Astrocyte of the spinal cord (primary cell): ENCODE data around the gene KIAA0753.

Experiments used
- DNase-seq: peaks from one replicate; pipeline ENCODE4 v3.0.0; 2011; ENCODE audit warnings: low read depth, low spot score
- H3K4me3 ChIP-seq: 2 replicates; pipeline ENCODE4 v1.5.1; 2011; ENCODE audit warnings: low read depth, mild to moderate bottlenecking, low read length, moderate library complexity
- in situ Hi-C: cut with HindIII; loops from 2 replicates; pipeline ENCODE4 v1.10.0; 2017; ENCODE audit warnings: low sequenced_read_pairs
- TF ChIP-seq, protein P1 (sequence below): IDR thresholded peaks from 2 replicates; pipeline ENCODE4 v1.5.1; 2012; ENCODE audit warnings: low read depth, mild to moderate bottlenecking, low read length, inconsistent platforms

KIAA0753 gene

DNA sequence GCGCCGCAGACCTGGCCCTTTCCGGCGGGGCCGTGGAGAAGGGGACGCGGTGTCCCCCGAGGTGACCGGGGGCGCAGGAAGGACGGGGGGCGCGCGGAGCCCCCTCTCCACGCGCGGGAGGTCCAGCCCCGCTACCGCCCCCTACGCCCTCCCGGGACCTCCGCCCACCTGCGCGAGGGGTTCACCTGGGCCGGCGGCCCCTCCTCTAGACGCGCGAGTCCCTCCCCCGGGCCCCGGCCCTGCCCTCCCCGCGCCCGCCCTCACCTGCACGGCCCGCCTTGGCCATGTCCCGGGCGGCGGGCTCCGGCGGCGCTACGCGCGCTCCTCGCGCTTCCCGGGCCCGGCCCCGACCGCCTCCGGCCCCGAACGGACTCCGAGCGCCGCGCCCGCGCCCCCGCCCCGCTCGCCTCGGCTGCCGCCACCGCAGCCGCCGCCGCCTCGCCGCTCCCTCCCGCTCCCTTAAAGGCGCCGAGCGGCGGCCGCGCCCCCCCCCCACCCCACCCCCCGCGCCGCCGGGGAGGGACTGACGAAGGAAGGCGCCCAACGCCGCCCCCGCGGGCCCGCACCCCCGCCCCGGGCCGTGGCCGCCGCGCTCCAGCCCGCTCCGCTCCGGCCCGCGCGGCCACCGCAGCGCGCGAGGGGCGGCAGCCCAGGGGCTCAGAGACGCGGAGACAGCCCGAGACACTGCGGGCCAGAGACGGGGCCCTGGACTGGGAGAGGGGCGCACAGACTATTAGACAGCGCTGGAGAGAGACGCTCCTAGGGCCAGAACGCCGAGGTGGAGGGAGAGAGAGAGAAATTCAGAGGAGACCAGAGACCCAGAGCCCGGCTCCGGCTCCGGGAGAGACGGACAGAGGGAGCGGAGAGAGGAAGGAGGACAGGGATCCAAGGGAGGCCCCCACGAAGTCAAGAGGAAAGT, 84.1 kb downstream of the KIAA0753 start, which contains the start of gene PITPNM3:
PITPNM3 (minus strand) TSS at position 435 of the 919 bp plus-strand sequence; CDS start at position 286, 149 bp downstream.
- peak within 1 kb of the TSS; percentile 27 for H3K4me3 ChIP-seq
- DNase-seq: no peak
- TF ChIP-seq, protein P1, sequence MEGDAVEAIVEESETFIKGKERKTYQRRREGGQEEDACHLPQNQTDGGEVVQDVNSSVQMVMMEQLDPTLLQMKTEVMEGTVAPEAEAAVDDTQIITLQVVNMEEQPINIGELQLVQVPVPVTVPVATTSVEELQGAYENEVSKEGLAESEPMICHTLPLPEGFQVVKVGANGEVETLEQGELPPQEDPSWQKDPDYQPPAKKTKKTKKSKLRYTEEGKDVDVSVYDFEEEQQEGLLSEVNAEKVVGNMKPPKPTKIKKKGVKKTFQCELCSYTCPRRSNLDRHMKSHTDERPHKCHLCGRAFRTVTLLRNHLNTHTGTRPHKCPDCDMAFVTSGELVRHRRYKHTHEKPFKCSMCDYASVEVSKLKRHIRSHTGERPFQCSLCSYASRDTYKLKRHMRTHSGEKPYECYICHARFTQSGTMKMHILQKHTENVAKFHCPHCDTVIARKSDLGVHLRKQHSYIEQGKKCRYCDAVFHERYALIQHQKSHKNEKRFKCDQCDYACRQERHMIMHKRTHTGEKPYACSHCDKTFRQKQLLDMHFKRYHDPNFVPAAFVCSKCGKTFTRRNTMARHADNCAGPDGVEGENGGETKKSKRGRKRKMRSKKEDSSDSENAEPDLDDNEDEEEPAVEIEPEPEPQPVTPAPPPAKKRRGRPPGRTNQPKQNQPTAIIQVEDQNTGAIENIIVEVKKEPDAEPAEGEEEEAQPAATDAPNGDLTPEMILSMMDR: no peak
- in situ Hi-C loops: no loop called here

DNA sequence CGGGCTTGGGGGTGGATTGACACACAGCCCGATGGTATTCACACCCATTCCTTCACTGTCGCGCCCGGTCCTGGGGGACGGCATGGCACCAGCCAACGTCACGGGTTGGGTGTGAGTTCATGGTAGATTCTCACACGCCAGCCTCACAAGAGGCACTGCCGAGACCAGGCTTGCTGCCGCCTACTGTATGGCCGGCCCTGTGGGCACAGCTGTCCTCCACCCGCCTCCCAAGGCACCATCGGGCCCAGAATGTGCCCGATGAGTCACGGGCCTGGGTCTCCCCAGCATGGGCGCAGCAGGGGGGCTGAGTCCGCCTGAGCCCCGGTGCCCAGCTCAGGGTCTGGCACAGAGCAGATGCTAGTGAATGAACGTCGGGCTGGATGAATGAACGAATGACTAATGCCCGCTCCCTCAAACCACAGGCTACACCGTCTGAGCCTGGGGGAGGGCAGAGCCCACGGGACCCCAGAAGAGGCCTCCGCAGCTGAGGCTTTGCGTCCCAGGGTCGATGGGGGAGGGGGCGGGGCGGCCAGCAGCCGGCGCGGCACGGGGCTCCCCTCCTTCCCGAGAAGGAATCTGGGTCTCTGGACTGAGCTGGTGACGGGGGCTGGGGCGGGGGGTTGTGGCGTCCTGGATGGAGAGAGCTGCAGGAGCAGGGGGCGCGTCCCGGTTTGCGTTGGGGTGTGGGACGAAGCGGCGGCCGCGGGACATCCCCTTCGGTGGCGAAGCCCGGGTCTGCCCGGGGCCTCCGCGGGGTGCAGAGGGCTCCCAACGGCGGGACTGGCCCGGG, 85.0 kb downstream of the KIAA0753 start:
- TF ChIP-seq, protein P1: no peak
- H3K4me3 ChIP-seq: peak overlapping the region; percentile 27
- peak; percentile 35 for DNase-seq
- in situ Hi-C loops: no loop called here

DNA sequence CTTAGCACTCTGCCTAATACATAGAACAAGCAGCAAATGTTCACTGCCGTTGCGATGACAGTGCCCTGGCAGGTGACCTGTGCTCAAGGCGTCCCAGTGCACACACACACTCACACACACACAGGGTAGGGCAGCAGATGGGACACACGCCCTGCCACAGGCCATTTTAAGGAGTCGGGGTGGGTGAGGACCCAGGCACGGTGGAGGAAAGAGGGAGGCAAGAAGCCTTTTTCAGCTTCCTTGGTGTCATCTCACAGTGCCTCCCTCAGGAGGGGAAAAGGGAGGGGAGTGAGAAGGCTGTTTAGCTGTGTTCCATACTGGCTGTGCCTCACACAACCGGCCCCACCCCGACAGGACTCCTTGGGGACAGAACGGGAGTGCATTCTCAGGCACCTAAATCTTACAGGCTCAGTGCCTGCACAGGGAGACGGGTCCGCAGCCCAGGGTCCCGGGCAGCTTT, 85.6 kb downstream of the KIAA0753 start:
- in situ Hi-C loops: no loop called here
- H3K4me3 ChIP-seq: no peak overlapping the region

DNA sequence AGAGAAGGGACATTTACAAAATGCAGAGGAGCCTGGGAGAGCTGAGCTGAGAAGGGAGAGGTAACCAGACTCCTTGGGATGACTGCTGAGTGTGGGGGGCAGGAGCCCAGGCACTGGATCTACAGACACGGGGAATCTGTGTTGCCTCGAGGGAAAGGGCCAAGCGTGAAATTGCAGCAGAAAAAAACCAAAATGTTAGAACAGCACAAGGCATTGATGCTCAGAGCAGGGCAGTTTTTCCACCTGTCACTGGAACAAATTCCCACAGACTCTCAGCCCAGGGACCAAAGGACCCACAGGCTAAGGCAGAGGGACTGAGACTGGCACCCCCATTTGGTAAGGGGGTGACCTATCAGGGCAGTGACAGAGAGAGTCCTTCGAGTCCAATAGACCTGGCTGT, 86.2 kb downstream of the KIAA0753 start:
- H3K4me3 ChIP-seq: no peak overlapping the region
- TF ChIP-seq, protein P1: no peak
- in situ Hi-C loops: no loop called here
- DNase-seq: no peak

More for the DNA sequence above, 85.6 kb downstream of the KIAA0753 start:
- TF ChIP-seq, protein P1: no peak
- no peak for DNase-seq

DNA sequence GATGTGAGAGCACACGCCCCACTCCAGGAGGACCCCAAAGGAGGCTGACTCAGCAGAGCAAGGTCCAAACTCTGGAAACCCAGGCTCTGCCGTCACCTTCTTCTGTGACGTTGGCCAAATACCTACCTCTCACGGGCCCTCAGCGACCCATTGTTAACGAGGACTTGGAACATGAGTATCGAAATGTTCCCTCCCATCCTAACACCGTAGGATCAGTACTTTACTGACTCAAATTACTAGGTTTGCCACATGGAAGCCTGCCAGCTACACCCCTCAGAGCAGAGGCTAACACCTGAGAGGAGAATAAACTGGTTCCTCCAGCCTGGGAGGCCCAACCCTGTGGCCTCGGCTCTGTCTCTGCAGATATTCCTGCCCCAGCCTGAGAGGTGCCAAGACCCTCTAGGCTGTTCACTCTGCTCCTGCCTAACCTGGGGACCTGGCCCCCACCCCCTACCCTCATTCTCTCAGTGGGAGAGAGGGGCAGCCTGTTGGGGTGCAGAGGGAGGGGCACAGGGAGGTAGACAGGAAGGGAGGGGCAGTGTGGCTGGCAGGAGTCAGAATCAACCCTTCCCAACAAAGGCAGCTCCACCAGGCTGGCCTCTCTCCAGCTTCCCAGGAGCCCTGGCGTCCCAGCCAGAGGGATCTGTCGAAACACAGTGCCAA, 88.5 kb downstream of the KIAA0753 start:
- no peak overlapping the region for H3K4me3 ChIP-seq
- TF ChIP-seq, protein P1: no peak
- DNase-seq: no peak
- in situ Hi-C loops: no loop called here

DNA sequence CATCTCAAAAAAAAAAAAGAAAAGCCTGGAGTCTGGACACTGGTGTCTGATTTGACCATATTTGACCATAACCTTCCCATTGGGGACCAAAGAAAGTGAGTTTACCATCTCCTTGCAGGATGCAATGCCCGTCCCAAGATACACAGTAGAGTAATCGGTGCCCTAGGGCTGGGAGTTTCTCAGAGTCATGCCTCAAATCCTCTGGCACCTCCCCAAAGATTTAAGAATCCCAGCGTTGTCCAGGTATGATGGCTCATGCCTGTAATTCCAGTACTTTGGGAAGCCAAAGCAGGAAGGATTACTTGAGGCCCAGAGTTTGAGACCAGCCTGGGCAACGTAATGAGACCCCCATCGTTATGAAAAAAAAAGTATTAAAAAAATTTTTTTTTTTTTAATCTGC, 89.2 kb downstream of the KIAA0753 start:
- in situ Hi-C loops: no loop called here
- TF ChIP-seq, protein P1: no peak
- H3K4me3 ChIP-seq: no peak overlapping the region

More for the DNA sequence above, 89.2 kb downstream of the KIAA0753 start:
- DNase-seq: no peak
